HG02642 (cell line): ENCODE results near the gene MFSD2B.
"Not testable (repeated sequence)": the region's sequence is repeated elsewhere in the genome, so short reads cannot be mapped to it uniquely, and the experiment has no call there.

Source experiments
- ATAC-seq: cut with Tn5 transposase; IDR thresholded peaks from one replicate; pipeline ENCODE4 v1.9.1; 2021; ENCODE audit warnings: mild to moderate bottlenecking; ENCODE audit not compliant: unreplicated experiment, poor library complexity

Gene MFSD2B

GRCh38 chr2:24018241-24018640 is 8.4 kb downstream of the MFSD2B start:
- no peak for ATAC-seq

- no peak for ATAC-seq
These were observed 9.8 kb downstream of the MFSD2B start for GRCh38 chr2:24019729-24020128.

- ATAC-seq, result no peak
These were observed 10.4 kb downstream of the MFSD2B start for GRCh38 chr2:24020244-24020643.

- no peak for ATAC-seq
These were observed 11.5 kb downstream of the MFSD2B start for GRCh38 chr2:24021122-24021998.

- ATAC-seq, result no peak
These were observed 12.6 kb downstream of the MFSD2B start for GRCh38 chr2:24022324-24022974.

GRCh38 chr2:24022975-24023575 is 13.2 kb downstream of the MFSD2B start:
- no peak for ATAC-seq

GRCh38 chr2:24024018-24024417 is 14.1 kb downstream of the MFSD2B start:
- no peak for ATAC-seq

GRCh38 chr2:24024996-24025663 is 15.2 kb downstream of the MFSD2B start:
- no peak for ATAC-seq

- ATAC-seq, result no peak
These were observed 16.3 kb downstream of the MFSD2B start for GRCh38 chr2:24026233-24026632.

GRCh38 chr2:24038786-24039499 is 29.1 kb downstream of the MFSD2B start:
- no peak for ATAC-seq

GRCh38 chr2:24040511-24040910 is 30.6 kb downstream of the MFSD2B start:
- no peak for ATAC-seq

GRCh38 chr2:24043133-24043532 is 33.2 kb downstream of the MFSD2B start:
- not testable (repeated sequence) for ATAC-seq

GRCh38 chr2:24045511-24046508 is 35.9 kb downstream of the MFSD2B start:
- ATAC-seq, result no peak

GRCh38 chr2:24046599-24046929 is 36.7 kb downstream of the MFSD2B start:
- no peak for ATAC-seq

- ATAC-seq, result peak; percentile 99
These were observed 37.2 kb downstream of the MFSD2B start, which contains the start of gene WDCP for GRCh38 chr2:24046930-24047702. TSS of gene WDCP (minus strand) at chr2:24047391. CDS start at chr2:24039494, 7,897 bp downstream.

GRCh38 chr2:24047703-24048033 is 37.8 kb downstream of the MFSD2B start:
- ATAC-seq, result no peak

- ATAC-seq, result no peak
These were observed 39.0 kb downstream of the MFSD2B start for GRCh38 chr2:24048769-24049484.
